A673 (cell line): ENCODE results near the gene OSBPL6. TPM values are rescaled to one million over a fixed set of nuclear protein-coding genes. Genes with fewer than 3 reads are reported as not detected.

Source experiments
- BruUV-seq: library from RNA; stranded (reverse); fragments of 400-500 nt; replicated peaks from 2 replicates; lab custom pipeline; 2021; lab: Mats Ljungman, UMichigan
- CTCF ChIA-PET: fragments of 300-600 bp; sonication (Branson Sonifier 250); formaldehyde crosslinking; loops from one replicate; lab custom pipeline; 2022; ENCODE audit warnings: antibody characterized with exemption; lab: Charles Lee
- POLR2A ChIA-PET: fragments of 300-600 bp; sonication (Branson Sonifier 250); formaldehyde crosslinking; loops from one replicate; lab custom pipeline; 2022; ENCODE audit warnings: antibody characterized with exemption; ENCODE audit not compliant: low non-redundant PET; lab: Charles Lee
- DNase-seq: peaks from one replicate; pipeline ENCODE4 v3.0.0-alpha.2; 2015; ENCODE audit warnings: low spot score
- H3K27ac ChIP-seq: fragments of 200-600 bp; sonication (generic); 2 replicates; pipeline ENCODE4 v1.5.1; 2016; ENCODE audit warnings: mixed run types, low read depth, mild to moderate bottlenecking, mixed read lengths, antibody characterized with exemption, low read length; ENCODE audit not compliant: poor library complexity, severe bottlenecking
- H3K27me3 ChIP-seq: fragments of 200-600 bp; sonication (generic); replicated peaks from 2 replicates; pipeline ENCODE4 v1.6.1; 2017; ENCODE audit warnings: mixed run types, low read depth, mild to moderate bottlenecking, mixed read lengths, antibody characterized with exemption, low read length; ENCODE audit not compliant: insufficient read depth, poor library complexity
- H3K36me3 ChIP-seq: fragments of 200-600 bp; sonication (generic); 2 replicates; pipeline ENCODE4 v1.6.1; 2016; ENCODE audit warnings: mixed run types, mild to moderate bottlenecking, mixed read lengths, antibody characterized with exemption, low read length; ENCODE audit not compliant: insufficient read depth, poor library complexity, severe bottlenecking
- H3K4me1 ChIP-seq: fragments of 200-600 bp; sonication (generic); 2 replicates; pipeline ENCODE4 v1.6.1; 2017; ENCODE audit warnings: mixed run types, mild to moderate bottlenecking, mixed read lengths, antibody characterized with exemption, low read length; ENCODE audit not compliant: insufficient read depth, poor library complexity, severe bottlenecking
- H3K4me3 ChIP-seq: fragments of 200-600 bp; sonication (generic); 2 replicates; pipeline ENCODE4 v1.5.1; 2016; ENCODE audit warnings: low read depth, mixed run types, mild to moderate bottlenecking, mixed read lengths, low read length; ENCODE audit not compliant: poor library complexity, severe bottlenecking
- H3K9me3 ChIP-seq: fragments of 200-600 bp; sonication (generic); 2 replicates; pipeline ENCODE4 v1.6.1; 2016; ENCODE audit warnings: mixed run types, low read depth, mild to moderate bottlenecking, mixed read lengths, antibody characterized with exemption, low read length; ENCODE audit not compliant: poor library complexity, severe bottlenecking
- EZH2 ChIP-seq: fragments of 200-600 bp; sonication (generic); IDR thresholded peaks from 2 replicates; pipeline ENCODE4 v1.6.1; 2017; ENCODE audit warnings: borderline replicate concordance, low read depth, mild to moderate bottlenecking, mixed read lengths, antibody characterized with exemption, low read length; ENCODE audit not compliant: poor library complexity, severe bottlenecking
- intact Hi-C: fragments of 100-400 bp; cut with micrococcal nuclease; formaldehyde crosslinking; loops from one replicate; pipeline ENCODE4 v1.10.0; 2022; ENCODE audit not compliant: unreplicated experiment
- total RNA-seq: library from RNA; stranded (reverse); gene quantifications from 2 replicates; pipeline ENCODE4 v1.2.3, GENCODE V29; 2021
- TF ChIP-seq, protein P1 (sequence below): fragments of 300-800, 200-600 bp; sonication (generic); conservative IDR thresholded peaks from 2 replicates; pipeline ENCODE4 v1.5.1; 2017; ENCODE audit warnings: low read depth, mild to moderate bottlenecking, antibody characterized with exemption, low read length, moderate library complexity, mixed read lengths

The OSBPL6 gene
- total RNA-seq, 1 experiment from 2014 or later = 19.3 TPM

- H3K4me3 ChIP-seq = no peak overlapping the region
- ChIA-PET POLR2A (no interaction called here), CTCF (no interaction called here)
- BruUV-seq = no TSS peak
- no peak for DNase-seq
- peaks cover 3% of the 10 kb centered on the region for H3K36me3 ChIP-seq
- no peaks in the 10 kb centered on the region for H3K27me3 ChIP-seq
- intact Hi-C loops = no loop called here
- no peak for TF ChIP-seq EZH2
- TF ChIP-seq, protein P1, sequence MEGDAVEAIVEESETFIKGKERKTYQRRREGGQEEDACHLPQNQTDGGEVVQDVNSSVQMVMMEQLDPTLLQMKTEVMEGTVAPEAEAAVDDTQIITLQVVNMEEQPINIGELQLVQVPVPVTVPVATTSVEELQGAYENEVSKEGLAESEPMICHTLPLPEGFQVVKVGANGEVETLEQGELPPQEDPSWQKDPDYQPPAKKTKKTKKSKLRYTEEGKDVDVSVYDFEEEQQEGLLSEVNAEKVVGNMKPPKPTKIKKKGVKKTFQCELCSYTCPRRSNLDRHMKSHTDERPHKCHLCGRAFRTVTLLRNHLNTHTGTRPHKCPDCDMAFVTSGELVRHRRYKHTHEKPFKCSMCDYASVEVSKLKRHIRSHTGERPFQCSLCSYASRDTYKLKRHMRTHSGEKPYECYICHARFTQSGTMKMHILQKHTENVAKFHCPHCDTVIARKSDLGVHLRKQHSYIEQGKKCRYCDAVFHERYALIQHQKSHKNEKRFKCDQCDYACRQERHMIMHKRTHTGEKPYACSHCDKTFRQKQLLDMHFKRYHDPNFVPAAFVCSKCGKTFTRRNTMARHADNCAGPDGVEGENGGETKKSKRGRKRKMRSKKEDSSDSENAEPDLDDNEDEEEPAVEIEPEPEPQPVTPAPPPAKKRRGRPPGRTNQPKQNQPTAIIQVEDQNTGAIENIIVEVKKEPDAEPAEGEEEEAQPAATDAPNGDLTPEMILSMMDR = no peak
- no peaks in the 10 kb centered on the region for H3K4me1 ChIP-seq
- H3K9me3 ChIP-seq = no peaks in the 10 kb centered on the region
- no peak overlapping the region for H3K27ac ChIP-seq
Observed at GRCh38 chr2:178331474-178332432, 137.4 kb downstream of the OSBPL6 start.

DNA sequence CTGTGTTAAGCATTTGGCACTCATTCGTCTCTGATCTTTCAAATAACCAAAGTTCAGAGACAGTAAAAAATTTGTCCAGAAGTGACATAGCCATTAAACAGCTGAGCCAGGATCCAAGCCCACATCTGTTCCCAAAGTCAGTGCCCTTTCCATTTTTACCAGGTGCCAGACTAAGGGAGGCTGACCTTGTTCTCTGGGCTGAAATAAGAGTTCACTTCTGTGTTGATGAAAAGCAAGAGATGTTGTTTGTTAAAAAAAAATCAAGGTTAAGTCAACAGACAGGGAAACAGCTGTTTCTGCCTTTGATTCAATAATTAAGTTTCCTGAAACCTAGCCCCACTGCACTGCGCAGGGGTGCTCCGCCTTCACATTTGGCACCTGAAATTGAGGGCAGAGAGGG lies 139.5 kb downstream of the OSBPL6 start:
- Histone ChIP-seq H3K27me3 (no peaks in the 10 kb centered on the region), H3K4me1 (no peaks in the 10 kb centered on the region), H3K9me3 (no peaks in the 10 kb centered on the region), H3K36me3 (peaks cover 3% of the 10 kb centered on the region), H3K27ac (no peak overlapping the region), H3K4me3 (no peak overlapping the region)
- BruUV-seq = no TSS peak
- no peak for DNase-seq
- intact Hi-C loops = no loop called here
- TF ChIP-seq, protein P1 = no peak
- no peak for TF ChIP-seq EZH2
- POLR2A ChIA-PET = no interaction called here
- CTCF ChIA-PET = no interaction called here

- H3K9me3 ChIP-seq = no peaks in the 10 kb centered on the region
- peaks cover 3% of the 10 kb centered on the region for H3K36me3 ChIP-seq
- intact Hi-C loops = no loop called here
- POLR2A ChIA-PET = no interaction called here
- H3K4me1 ChIP-seq = no peaks in the 10 kb centered on the region
- no peak for DNase-seq
- H3K4me3 ChIP-seq = no peak overlapping the region
- no peak for TF ChIP-seq EZH2
- TF ChIP-seq, protein P1 = no peak
- H3K27ac ChIP-seq = no peak overlapping the region
- BruUV-seq = no TSS peak
- H3K27me3 ChIP-seq = no peaks in the 10 kb centered on the region
- CTCF ChIA-PET = no interaction called here
Observed at GRCh38 chr2:178335230-178335629, 140.9 kb downstream of the OSBPL6 start.
